HG03460 (cell line): ENCODE results near the gene TAF1C.
"Not testable (repeated sequence)": the region's sequence is repeated elsewhere in the genome, so short reads cannot be mapped to it uniquely, and the experiment has no call there.

ENCODE experiments used
- ATAC-seq: cut with Tn5 transposase; IDR thresholded peaks from one replicate; pipeline ENCODE4 v1.9.1; 2021; ENCODE audit not compliant: unreplicated experiment

Gene TAF1C

DNA sequence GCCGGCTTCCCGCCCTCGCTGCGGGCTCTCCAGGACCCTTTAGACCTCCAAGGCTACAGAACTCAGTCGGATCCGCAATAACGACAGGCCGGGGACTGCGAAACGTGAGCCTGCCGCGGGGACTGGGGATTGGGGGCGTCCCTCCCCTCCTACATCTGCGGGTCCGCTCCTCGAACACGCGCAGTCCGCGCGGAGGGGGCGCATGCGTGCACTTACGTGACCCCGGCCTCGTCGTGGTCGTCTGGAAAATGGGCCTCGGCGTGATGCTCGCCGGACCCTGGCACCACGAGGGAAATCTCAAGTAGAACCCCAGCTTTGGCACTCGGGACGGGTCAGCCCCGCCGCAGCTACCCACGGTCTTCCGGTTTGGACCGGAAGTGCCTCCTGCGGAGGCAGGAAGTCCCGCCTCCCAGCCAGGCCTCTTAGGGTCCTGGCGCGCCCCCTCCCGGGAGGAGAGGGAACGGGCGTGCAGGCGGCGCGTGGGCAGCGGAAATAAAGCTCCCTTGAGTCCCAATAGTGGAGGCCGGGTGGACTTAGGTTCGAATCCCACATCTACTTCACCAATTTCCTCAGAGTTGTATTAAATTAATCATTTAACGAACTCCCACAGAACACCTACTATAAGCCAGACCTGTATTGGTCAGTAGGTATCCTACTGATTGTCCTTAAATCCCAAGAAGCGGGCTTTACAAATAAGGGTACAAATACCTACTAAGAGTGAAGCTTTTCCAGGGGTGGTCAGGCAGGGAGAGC is at the start of gene TAF1C:
TAF1C (minus strand) TSS at position 373 of the 753 bp plus-strand sequence. CDS start 2,069 bp downstream, outside the sequence.
- peak; percentile 95 for ATAC-seq

DNA sequence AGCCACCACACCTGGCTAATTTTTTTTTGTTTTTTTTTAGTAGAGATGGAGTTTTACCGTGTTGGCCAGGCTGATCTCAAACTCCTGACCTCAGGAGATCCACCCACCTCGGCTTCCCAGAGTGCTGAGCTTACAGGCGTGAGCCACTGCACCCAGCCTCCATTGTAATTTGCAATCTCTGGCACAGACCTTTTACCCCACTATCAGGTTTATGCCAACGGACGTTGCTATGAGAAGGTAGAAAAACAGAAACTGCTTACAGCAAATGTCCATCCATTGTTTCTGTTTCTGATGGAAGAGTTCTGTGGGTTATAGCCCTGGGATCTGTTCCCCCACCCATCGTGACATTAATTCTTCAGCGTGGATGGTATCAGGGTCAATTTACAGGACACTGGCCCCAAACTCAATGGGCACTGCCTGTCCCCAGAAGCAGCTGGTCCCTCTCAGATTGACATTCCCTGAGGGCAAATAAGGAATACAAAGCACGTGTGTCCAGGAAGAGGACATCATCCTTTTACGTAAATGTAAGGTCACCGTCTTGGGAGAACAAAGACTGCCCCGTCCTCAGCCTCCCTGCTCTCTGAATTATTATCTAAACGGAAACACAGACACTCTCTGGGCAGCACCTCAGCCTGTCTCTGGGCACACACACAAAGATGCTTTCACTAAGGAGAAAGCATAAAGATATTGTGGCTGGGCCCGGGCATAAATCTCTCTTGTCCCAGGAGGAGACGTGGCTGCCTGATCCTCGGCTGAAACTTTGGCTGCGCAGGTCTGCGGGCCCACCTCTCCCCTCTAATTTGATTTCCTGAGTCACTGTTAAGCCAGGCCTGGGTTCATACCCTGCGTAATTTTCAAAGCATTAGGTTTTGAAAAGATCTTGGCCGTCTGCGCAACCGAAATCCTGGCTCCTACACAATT is 47.7 kb upstream of the TAF1C start:
- no peak for ATAC-seq

DNA sequence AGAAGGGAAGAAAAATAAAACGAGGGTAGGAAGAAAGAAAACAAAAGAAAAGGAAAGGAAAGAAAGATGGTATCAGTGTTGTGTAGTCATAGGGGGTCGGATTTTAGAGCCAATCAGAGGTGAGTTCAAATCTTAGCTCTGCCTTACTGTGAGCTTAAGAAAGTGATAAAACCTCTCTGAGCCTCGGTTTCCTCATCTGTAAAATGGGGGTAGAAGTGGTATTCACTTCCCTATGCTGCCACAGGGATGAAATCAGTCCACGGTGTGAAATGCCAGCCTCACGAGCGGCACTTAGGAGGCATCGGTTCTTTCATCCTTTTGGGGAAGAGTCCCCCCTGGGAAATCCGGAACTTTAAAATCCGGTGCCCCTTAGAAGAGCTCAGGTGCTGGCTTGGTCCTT is 46.9 kb upstream of the TAF1C start:
- no peak for ATAC-seq

- no peak for ATAC-seq
Observed at GRCh38 chr16:84232969-84233368, 46.1 kb upstream of the TAF1C start.

DNA sequence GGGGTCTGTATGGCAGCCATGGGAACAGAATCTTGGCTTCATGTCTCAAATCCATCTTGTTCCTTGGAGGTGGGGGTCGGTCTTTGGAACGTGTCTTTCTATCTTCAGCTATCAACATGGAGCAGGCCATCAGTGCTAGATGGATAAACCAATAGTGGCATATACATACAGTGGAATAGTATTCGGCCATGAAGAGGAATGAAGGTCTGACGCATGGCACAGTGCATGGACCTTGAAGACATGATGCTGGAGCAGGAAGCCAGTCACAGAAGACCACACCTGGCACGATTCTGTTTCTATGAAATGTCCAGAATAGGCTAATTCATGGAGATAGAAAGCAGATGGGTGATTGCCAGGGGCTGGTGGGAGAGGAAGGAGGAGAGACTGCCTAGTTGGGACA is 45.2 kb upstream of the TAF1C start:
- ATAC-seq = no peak

DNA sequence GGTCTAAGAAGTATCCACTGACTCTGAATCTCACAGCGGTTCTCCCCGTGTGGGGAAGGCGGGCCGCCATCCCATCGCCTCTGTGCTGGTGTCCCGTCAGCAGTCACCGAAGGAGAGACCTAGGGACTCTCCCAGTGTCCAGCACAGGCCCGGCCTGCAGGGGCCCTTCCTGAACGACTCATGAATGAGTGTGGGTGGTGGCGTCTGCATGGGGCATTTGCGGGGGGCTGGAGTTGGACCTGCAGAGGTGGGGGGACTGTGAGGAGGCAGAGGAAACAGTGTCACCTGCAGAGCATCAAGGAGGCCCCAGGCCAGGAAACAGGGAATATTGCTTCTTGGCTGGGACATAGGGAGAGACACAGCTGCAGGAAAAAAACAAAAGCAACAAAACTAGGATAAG is 42.6 kb upstream of the TAF1C start:
- ATAC-seq = no peak

- ATAC-seq = no peak
Observed at GRCh38 chr16:84228256-84228838, 41.5 kb upstream of the TAF1C start.

DNA sequence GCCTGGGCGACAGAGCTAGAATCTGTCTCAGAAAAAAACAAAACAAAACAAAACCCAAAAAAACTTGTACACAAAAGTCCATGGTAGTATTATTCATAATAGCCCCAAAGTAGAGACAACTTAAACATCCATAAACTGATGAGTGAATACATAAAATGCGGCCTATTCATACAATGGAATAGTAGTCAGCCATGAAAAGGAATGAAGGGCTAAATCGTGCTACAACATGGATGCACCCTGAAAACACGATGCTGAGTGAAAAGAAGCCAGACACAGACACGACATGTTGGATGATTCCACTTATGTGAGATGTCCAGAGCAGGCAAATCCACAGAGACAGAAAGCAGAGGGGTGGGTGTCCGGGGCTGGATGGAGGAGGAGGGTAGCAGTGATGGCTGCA is 40.7 kb upstream of the TAF1C start:
- ATAC-seq = no peak

- ATAC-seq = no peak
Observed at GRCh38 chr16:84226026-84226425, 39.2 kb upstream of the TAF1C start.

- ATAC-seq = no peak
Observed at GRCh38 chr16:84225571-84225970, 38.7 kb upstream of the TAF1C start.

DNA sequence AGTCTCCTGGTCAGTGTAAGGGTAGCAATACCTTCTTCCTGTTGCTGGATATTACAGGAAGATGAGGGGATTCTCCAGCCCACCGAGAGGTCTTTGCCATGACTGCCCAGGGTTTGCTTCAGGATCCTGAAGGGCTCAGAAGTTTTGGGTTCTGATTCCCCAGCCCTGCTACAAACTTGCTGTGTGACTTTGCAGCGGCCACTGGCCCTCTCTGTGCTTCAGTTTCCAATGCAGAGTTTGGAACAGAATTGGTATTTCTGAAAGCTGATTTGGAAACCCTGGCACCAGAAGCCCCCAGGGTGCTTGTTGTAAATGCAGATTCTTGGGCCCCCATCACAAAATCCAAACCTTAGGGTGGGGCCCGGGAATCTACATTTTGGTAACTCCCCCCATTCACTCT is 38.3 kb upstream of the TAF1C start:
- no peak for ATAC-seq

- no peak for ATAC-seq
Observed at GRCh38 chr16:84224554-84224953, 37.7 kb upstream of the TAF1C start.

GRCh38 chr16:84223456-84223855 is 36.6 kb upstream of the TAF1C start:
- no peak for ATAC-seq

DNA sequence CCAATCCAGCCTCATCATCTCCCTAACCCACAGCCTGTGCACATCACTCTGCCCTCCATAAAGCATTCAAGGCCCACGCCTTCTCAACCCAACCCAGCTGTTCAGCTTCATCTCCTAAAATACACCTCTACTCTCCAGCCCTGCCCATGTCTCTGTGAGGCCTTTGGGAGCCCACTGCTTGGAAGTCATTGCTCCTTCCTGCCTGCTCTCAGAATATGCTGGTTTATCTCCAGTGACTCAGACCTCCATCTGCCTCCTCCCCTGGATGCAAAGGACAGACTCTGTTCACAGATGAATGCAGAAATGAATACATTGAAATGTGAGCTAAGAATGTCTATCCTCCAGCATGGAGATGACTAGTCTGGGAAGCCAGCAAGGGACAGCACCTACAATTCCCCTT is 34.0 kb upstream of the TAF1C start:
- ATAC-seq = no peak

DNA sequence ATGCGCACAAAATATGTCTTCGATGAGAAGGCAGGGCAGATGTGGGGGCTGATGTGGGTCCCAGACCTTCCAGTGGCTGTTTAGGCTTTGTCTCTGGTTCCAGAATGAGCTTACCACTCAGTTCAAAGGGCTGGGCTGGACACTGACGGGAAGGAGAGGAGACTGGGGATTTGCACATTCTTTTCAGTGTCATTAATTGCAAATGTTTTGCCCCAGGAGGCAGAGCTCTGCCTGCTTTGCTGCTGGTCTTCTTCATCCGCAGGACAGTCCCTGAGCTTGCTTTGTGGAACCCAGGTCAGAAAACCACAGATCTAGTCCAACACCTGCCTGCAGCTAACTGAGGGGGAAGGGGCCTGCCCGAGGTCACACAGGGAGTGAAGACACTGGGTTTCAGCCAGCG is 32.1 kb upstream of the TAF1C start:
- no peak for ATAC-seq

DNA sequence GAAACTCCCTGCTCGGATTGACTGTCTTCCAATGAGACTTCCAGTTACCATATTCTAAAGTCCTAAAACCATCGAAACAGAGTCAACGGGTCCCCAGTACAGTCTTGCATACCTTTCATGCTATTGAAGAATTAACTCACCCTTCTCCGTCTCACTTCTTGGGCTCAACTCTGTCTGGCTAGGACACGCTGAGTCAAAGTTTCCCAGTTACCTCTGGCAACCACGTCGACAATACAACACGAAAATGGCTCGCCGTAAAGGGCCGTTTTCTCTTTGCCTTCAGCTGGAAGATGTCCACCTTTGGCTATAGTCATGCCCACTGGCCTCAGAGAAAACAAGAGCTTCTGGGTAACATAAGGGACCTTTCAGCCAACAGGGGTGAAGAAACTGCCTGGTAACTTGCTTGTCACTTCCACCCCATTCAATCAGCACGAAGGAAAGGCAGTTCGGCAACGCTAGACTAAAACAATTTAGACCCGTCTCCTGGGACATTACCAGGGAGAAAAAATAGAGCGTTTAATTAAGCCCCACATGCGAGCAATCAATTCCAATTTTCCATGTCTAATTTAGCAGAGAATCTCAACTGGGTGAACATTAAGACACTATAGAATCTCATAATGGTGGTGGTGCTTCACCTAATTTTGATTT is 31.4 kb upstream of the TAF1C start:
- ATAC-seq = no peak

DNA sequence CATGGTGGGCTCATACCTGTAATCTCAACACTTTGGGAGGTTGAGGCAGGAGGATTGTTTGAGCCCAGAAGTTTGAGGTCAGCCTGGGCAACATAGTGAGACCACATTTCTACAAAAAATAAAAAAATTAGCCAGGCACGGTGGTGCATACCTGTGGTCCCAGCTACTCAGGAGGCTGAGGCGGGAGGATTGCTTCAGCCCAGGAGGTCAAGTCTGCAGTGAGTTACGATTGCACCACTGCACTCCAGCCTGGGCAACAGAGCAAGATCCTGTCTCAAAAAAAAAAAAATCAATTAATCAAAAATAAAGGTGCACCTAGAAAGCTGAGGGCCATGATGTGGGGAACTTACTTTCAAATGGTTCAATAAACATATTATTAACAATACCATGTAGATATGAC is 29.3 kb upstream of the TAF1C start:
- ATAC-seq = not testable (repeated sequence)

- ATAC-seq = no peak
Observed at GRCh38 chr16:84215531-84215930, 28.7 kb upstream of the TAF1C start.

- ATAC-seq = no peak
Observed at GRCh38 chr16:84214451-84215066, 27.7 kb upstream of the TAF1C start.

GRCh38 chr16:84212631-84213030 is 25.8 kb upstream of the TAF1C start:
- no peak for ATAC-seq

GRCh38 chr16:84212154-84212553 is 25.3 kb upstream of the TAF1C start:
- ATAC-seq = no peak
